ENCODE measurements around the gene MYT1. TPM values are rescaled to one million over a fixed set of nuclear protein-coding genes. Genes with fewer than 3 reads are reported as not detected.

The MYT1 gene
- total RNA-seq, 1 donor from 2014 or later = not detected

- H3K27ac ChIP-seq = no peak overlapping the region
- no peak for TF ChIP-seq CTCF (IDR thresholded peaks at IDR 0.05)
- intact Hi-C loops (cut with DNase I) = no loop called here
- H3K4me1 ChIP-seq = no peaks in the 10 kb centered on the region
- no peaks in the 10 kb centered on the region for H3K9me3 ChIP-seq
- DNase-seq (ENCODE audit: low spot score in 2 of 2) = no peak
- H3K4me3 ChIP-seq = no peak overlapping the region
- no peaks in the 10 kb centered on the region for H3K36me3 ChIP-seq
- no peaks in the 10 kb centered on the region for H3K27me3 ChIP-seq
Observed at GRCh38 chr20:64188682-64189529, 24.7 kb downstream of the MYT1 start.

GRCh38 chr20:64189530-64189966 is 25.3 kb downstream of the MYT1 start:
- H3K27me3 ChIP-seq = no peaks in the 10 kb centered on the region
- no peak overlapping the region for H3K27ac ChIP-seq
- H3K4me3 ChIP-seq = no peak overlapping the region
- no peaks in the 10 kb centered on the region for H3K9me3 ChIP-seq
- intact Hi-C loops (cut with DNase I) = no loop called here
- DNase-seq (ENCODE audit: low spot score in 2 of 2) = no peak
- no peaks in the 10 kb centered on the region for H3K36me3 ChIP-seq
- no peaks in the 10 kb centered on the region for H3K4me1 ChIP-seq
- TF ChIP-seq CTCF (IDR thresholded peaks at IDR 0.05) = no peak

- Histone ChIP-seq H3K4me3 (no peak overlapping the region), H3K4me1 (no peaks in the 10 kb centered on the region), H3K36me3 (no peaks in the 10 kb centered on the region), H3K9me3 (no peaks in the 10 kb centered on the region), H3K27ac (no peak overlapping the region), H3K27me3 (no peaks in the 10 kb centered on the region)
- intact Hi-C loops (cut with DNase I) = no loop called here
- DNase-seq (ENCODE audit: low spot score in 2 of 2) = no peak
- no peak for TF ChIP-seq CTCF (IDR thresholded peaks at IDR 0.05)
Observed at GRCh38 chr20:64189986-64190385, 25.7 kb downstream of the MYT1 start.

DNA sequence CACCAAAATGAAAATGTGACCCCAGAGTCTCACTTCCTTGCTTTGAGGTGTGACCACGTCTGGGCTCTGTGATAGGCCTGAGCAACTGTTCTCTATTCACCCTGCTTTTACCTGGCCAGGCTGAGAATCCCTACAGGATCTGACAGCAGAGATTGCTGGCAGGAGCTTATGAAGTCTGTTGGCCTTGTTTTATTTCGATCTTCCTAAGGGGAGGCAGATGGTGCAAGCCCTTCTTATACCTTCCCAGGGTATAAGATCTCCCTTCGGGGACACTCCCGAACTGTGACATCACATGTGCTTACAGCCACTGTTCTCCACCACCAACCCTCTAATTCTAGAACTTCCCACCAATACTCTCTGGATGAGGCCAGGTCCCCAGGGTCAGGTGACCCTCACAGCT is 26.8 kb downstream of the MYT1 start:
- intact Hi-C loops (cut with DNase I) = no loop called here
- Histone ChIP-seq H3K27me3 (no peaks in the 10 kb centered on the region), H3K27ac (no peak overlapping the region)

DNA sequence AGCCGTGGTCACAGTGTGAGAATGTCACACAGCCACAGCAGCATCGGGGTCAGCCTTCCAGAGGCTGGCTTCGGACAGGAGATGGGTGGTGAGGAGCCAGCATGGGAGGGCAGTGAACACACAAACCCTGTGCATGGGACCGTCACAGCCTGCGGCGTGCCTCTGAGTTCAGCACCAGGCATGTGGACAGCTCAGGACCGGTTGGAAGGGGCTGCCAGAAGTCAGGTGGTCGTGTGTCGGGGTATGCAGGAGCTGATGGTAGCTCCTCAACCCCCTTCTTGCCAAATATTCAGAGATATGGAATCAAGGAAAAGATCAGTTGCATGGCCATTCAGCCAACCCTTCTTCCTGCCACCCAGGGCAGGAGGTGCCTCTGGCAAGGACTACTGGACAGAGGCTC is 28.2 kb downstream of the MYT1 start:
- H3K36me3 ChIP-seq = no peaks in the 10 kb centered on the region
- no peak overlapping the region for H3K27ac ChIP-seq
- no peaks in the 10 kb centered on the region for H3K9me3 ChIP-seq
- no peaks in the 10 kb centered on the region for H3K27me3 ChIP-seq
- DNase-seq (ENCODE audit: low spot score in 2 of 2) = no peak
- TF ChIP-seq CTCF (IDR thresholded peaks at IDR 0.05) = no peak
- H3K4me1 ChIP-seq = no peaks in the 10 kb centered on the region
- intact Hi-C loops (cut with DNase I) = no loop called here
- no peak overlapping the region for H3K4me3 ChIP-seq

More for the DNA sequence above, 26.8 kb downstream of the MYT1 start:
- Histone ChIP-seq H3K4me1 (no peaks in the 10 kb centered on the region), H3K4me3 (no peak overlapping the region), H3K9me3 (no peaks in the 10 kb centered on the region), H3K36me3 (no peaks in the 10 kb centered on the region)
- TF ChIP-seq CTCF (IDR thresholded peaks at IDR 0.05) = no peak
- no peak for DNase-seq (ENCODE audit: low spot score in 2 of 2)

Measured in ascending aorta (tissue), 2 donors.